HG02798 (cell line): ENCODE measurements around the gene GRIK2.
"Not testable (repeated sequence)": the region's sequence is repeated elsewhere in the genome, so short reads cannot be mapped to it uniquely, and the experiment has no call there.

Experiments used
- ATAC-seq: cut with Tn5 transposase; IDR thresholded peaks from one replicate; pipeline ENCODE4 v1.9.1; 2021; ENCODE audit warnings: mild to moderate bottlenecking; ENCODE audit not compliant: unreplicated experiment, poor library complexity

Gene GRIK2

DNA sequence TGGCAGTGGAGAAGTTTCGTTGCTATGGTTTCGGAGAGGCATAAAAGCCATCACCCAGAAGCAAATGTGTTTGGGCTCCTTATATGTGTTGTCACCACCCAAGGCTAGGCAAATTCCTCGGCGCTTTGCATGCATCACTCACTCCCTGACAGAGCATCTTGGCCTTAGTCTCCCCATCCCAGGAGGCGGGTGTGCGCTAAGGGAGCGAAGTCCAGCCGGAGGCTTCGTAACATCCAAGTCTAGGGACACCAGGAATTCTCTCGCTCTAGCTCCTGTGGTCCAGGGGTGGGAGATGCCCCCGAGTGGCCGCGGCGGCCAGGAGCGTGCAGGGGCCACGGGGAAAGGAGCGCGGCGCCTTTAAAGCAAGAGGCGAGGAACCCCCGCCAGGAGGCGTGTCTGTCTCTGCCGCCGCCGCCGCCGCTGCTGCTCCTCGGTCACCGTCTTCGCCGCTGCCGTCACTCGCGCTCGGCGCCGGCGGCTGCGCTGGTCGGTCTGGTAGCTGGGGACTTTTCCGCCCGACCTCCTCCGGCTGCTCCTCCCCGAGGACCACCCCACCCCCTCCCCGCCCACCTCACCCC lies at the start of gene GRIK2:
Gene GRIK2 (plus strand): TSS at position 458 of the 578 bp plus-strand sequence.
- peak; percentile 80 for ATAC-seq

- no peak for ATAC-seq
Observed at GRCh38 chr6:101344885-101345284, 48.6 kb upstream of the GRIK2 start.

GRCh38 chr6:101348816-101349215 lies 44.7 kb upstream of the GRIK2 start:
- ATAC-seq = no peak

GRCh38 chr6:101350631-101351030 lies 42.9 kb upstream of the GRIK2 start:
- not testable (repeated sequence) for ATAC-seq

DNA sequence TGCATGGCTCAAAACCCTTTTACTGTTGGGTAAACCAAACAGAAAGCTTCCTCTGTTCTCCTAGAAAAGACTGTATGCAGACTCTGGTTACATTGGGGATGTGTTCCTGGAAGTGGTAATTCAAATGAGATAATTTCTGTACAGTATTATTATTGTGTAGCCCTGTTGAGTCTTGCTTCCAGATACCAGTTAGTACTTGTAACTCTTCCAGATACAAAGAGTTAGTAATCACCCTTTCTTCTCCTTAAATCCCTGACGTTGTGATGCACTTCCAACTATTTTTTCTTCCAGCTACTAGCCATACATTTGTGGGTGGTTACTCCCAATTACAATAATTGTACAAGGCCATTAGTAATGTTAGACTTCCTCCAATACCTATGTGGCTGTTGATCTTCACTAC lies 42.3 kb upstream of the GRIK2 start:
- no peak for ATAC-seq

- no peak for ATAC-seq
Observed at GRCh38 chr6:101352316-101352715, 41.2 kb upstream of the GRIK2 start.

- no peak for ATAC-seq
Observed at GRCh38 chr6:101365181-101365580, 28.3 kb upstream of the GRIK2 start.

DNA sequence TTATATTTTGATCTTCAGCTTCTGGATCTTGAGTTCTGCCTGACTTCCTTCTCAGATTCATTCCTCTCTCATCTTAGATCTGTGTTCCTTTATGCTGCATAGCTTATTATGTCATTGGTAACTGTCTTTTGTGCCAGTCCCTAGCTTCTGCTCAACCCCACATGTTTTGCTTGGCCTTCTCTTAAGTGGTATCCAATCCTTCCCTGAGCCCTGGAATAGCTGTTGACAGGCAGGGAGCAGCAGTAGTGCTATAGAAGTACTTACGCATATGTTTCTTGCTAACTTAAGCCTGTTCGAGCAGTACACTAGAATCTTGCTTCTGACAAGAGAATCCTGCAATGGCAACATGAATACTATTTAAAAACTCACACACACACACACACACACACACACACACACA lies 13.6 kb upstream of the GRIK2 start:
- no peak for ATAC-seq

DNA sequence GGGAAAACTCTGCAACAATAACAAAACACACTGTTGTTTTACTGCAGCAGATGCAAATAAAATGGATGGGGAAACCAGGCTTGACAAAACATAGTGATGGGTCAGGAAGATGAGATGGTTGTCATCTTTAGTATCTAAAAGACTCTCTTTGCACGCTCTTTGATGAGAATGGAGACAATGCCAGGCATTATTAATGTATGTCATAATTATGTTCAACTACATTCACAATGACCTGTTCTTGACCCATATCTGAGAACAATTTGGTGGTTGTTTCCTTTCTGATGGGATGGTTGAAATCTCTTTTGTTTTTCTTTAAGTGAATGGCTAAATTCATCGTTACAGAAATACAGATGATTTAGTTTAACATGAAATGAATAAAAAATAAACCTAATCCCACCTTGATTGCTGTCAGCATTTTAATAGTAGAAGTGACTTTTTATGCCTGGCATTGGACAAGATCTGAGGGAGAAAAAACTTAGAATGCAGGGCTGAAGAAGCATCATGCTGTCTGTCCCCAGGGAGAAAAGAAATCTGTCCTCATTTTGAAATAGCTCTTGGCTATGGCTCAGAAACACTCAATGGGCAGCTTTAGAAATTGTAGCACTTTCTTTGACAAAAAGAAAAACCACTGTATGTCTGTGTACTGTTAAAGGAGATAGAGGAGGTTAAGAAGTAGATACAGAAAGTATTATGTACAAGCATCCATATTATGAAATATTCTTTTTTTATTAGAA lies 12.4 kb upstream of the GRIK2 start:
- ATAC-seq = no peak

DNA sequence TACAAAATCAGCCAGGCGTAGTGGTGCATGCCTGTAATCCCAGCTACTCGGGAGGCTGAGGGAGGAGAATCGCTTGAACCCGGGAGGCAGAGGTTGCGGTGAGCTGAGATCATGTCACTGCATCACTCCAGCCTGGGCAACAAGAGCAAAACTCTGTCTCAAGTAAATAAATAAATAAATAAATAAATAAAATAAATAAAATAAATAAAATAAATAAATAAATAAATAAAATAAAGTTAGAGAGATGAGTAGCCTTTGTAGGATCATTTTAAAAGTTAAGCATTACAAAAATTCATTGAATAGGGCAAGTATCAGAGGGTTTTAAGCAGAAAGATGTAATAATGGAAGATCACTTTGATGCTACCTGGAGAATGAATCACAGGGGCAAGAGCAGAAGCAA lies 9.8 kb upstream of the GRIK2 start:
- not testable (repeated sequence) for ATAC-seq

- no peak for ATAC-seq
Observed at GRCh38 chr6:101386982-101387381, 6.5 kb upstream of the GRIK2 start.

- no peak for ATAC-seq
Observed at GRCh38 chr6:101391772-101392585, 1.5 kb upstream of the GRIK2 start.

DNA sequence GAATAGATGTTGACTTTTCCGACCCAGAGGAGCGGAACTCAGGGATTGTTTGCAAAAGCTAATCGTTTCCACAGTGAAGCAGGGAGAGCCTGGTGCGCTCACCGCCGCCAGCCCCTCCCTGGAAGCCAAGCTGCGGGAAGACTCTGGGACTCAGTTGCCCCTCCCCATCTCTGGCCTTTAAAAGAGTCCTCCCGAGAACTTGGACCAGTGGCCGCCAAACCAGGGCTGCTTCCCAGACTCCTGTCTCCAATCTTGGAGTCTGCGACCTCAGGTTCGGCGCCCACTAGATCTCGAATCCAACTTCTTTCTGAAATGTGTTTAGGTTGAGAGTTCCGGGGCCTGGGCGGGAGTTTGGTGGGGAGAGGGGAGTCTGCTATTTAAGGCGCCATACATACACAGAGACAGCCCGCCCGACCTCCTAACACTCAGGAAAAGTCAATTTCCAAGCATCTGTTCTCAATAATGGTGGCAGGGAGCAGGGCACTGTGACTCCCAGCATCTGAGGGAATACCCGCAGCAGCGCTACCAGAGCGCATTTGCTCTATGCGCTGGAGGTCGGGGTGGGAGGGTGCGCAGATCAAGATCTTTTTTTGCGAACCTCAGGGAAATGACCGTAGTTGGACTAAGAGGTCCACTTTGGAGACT lies 800 bp upstream of the GRIK2 start:
- no peak for ATAC-seq

DNA sequence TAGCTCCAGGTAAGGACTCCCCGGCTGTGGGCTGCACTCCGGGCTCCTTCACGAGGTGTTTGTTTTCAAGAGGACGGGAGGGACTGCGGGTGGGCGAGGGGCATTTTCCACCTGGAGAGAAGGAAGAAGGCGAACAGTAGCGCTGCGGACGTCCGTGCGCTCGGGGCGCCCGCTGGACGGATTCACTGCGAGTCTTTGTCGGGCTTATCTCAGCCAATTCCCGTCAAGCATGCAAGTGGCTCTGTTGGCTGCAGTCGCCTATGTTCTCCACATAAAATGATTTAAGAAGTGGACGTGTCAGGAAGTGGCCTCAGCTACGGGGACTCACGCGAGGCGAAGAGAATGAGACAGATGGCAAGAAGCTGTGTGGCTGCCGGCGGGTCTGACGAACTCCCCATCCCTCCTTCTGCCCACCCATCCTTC lies 332 bp downstream of the GRIK2 start:
- ATAC-seq = peak; percentile 22

DNA sequence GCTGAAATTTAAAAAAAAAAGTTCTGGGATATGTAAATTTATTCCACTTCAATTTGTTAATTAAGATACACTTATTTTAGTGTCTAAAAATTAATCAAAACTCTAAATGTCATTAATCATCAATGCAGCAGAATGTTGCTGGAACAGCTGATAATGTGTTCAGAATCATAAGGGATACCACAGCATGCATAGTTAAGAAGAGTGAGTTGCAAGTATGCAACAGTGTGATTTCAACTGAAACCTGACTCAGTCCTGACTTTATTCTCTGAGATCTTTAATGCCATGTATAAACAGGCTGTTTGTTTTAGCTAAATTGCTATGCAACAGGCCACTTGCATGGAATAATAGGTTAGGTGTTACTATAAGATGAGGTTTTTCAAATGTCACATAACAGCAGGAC lies 1.4 kb downstream of the GRIK2 start:
- ATAC-seq = no peak

DNA sequence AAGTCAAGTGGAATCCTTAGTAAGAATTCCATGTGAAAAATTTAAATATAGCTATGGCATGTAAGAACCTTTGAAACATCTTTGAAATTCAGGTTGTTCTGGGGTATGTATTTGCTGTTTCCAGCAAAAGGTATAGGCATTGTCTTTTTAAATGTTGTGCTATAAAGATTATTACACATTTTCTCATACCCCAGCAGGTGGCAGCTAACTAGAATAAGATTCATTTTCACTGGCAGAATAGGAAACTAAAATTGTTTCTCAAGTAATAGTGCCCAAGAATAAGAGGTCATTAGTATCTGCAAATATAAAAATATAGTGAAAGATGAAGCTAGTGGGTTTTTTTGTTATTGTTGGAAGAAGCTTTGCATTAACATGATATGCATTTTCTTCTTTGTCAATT lies 1.8 kb downstream of the GRIK2 start:
- no peak for ATAC-seq

DNA sequence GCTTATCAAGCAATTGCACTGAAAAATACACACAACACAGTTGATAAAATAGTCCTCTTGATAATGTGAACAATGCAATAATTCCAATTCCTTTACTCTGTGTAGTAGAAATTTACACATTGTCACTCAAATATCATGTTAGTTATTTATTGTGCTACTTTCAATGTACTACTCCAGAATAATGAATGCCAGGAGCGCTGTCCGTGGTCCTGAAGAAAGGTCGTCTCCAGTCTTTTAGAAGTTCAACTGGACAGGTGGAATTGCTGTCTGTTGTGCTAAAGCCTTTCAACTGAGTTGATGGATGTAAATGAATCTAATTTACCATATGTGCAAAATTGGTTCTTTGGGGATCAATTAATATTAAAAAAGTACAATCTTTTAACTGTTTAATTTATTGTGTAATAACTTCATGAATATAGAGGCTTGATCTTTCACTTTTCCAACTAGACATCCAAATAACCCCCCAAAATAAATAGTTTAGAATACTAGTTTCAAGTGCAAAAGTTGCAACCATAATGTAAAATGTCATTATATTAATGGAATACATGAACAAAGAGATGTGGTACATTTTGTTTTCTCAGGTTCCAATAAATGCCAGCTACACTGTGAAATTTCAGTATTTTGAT lies 3.2 kb downstream of the GRIK2 start:
- no peak for ATAC-seq

DNA sequence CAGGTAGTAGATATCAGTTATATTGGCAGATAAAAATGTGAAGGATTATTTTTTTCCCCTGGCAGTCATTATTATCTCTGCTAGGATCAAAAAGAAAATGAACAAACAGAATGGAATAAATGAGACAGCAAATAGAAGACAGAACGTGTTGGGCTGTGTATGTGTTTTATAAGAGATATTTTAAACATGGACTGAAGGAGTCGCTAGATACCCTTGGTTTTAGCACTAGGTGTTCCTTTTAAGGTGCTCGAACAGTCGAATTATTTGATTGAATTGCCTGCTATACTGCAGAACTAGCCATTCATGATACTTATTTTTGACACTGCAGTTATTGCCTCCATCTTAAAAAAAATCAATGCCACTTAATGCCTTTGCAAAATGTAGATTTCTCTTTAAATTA lies 3.7 kb downstream of the GRIK2 start:
- ATAC-seq = no peak

DNA sequence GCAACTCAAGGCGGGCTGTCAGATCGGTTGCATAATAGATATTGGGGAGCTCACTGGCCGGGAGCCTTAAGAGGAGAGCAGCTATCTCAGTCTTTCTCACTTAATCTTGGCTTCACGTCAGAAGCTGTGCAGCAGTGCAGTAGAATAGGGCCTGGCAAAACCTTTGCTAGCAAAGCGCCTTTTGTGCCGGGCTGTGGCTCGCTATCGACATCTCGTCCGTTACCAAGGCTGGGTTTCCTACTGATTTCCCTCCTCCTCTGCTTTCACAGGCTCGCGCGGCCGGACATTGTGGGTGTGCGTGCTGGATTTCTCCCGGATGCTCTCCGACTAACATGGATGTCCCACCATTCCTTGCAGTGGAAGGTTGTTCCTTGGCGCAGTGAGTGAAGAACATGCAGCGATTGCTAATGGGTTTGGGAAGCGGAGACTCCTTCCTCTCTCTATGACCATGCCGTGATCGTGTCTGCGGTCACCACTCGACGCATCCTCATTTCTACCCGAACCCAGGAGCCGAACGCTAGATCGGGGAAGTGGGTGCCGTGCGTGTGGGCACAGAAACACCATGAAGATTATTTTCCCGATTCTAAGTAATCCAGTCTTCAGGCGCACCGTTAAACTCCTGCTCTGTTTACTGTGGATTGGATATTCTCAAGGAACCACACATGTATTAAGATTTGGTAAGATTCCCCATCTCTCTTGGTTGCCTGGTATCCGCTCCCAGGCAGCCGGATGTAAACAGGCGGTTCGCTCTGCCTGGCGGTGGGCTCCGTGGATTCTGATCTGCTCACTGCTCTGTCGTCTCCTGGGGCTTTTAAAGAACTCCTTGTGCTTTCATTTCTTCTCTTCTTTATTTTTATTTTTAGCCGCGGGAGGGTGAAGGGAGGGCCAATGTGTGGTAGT lies 5.5 kb downstream of the GRIK2 start:
- no peak for ATAC-seq
